ENCODE data around the gene LRRC8A. TPM values are rescaled to one million over a fixed set of nuclear protein-coding genes. Genes with fewer than 3 reads are reported as not detected.

LRRC8A gene
- total and polyA plus RNA-seq, 2 of the 13 experiments (the other 11 are each of a cell fraction or from before 2014, with no cell fraction given): 16.1 to 40.6 TPM

- TF ChIP-seq MLX (CRISPR knock-in tag; IDR thresholded peaks at IDR 0.05): peak; percentile 89
- TF ChIP-seq, protein P1, sequence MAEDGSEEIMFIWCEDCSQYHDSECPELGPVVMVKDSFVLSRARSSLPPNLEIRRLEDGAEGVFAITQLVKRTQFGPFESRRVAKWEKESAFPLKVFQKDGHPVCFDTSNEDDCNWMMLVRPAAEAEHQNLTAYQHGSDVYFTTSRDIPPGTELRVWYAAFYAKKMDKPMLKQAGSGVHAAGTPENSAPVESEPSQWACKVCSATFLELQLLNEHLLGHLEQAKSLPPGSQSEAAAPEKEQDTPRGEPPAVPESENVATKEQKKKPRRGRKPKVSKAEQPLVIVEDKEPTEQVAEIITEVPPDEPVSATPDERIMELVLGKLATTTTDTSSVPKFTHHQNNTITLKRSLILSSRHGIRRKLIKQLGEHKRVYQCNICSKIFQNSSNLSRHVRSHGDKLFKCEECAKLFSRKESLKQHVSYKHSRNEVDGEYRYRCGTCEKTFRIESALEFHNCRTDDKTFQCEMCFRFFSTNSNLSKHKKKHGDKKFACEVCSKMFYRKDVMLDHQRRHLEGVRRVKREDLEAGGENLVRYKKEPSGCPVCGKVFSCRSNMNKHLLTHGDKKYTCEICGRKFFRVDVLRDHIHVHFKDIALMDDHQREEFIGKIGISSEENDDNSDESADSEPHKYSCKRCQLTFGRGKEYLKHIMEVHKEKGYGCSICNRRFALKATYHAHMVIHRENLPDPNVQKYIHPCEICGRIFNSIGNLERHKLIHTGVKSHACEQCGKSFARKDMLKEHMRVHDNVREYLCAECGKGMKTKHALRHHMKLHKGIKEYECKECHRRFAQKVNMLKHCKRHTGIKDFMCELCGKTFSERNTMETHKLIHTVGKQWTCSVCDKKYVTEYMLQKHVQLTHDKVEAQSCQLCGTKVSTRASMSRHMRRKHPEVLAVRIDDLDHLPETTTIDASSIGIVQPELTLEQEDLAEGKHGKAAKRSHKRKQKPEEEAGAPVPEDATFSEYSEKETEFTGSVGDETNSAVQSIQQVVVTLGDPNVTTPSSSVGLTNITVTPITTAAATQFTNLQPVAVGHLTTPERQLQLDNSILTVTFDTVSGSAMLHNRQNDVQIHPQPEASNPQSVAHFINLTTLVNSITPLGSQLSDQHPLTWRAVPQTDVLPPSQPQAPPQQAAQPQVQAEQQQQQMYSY (CRISPR knock-in tag; IDR thresholded peaks at IDR 0.05): peak; percentile 85
- 0 out of 2 replicates have a peak, but pooled peaks have one; percentile 1 for TF ChIP-seq GLI4 (CRISPR knock-in tag; IDR thresholded peaks at IDR 0.05; ENCODE audit: borderline replicate concordance)
- TF ChIP-seq ZBTB38 (CRISPR knock-in tag; IDR thresholded peaks at IDR 0.05): peak; percentile 71; the same call in 1 of the 2 replicates
- TF ChIP-seq GATAD2A (CRISPR knock-in tag; IDR thresholded peaks at IDR 0.05): no peak
- TF ChIP-seq HHEX (CRISPR knock-in tag; IDR thresholded peaks at IDR 0.05): no peak
- TF ChIP-seq, protein P2, sequence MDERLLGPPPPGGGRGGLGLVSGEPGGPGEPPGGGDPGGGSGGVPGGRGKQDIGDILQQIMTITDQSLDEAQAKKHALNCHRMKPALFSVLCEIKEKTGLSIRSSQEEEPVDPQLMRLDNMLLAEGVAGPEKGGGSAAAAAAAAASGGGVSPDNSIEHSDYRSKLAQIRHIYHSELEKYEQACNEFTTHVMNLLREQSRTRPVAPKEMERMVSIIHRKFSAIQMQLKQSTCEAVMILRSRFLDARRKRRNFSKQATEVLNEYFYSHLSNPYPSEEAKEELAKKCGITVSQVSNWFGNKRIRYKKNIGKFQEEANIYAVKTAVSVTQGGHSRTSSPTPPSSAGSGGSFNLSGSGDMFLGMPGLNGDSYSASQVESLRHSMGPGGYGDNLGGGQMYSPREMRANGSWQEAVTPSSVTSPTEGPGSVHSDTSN (CRISPR knock-in tag; IDR thresholded peaks at IDR 0.05): no peak
- peak; percentile 98 for TF ChIP-seq RBFOX2 (IDR thresholded peaks at IDR 0.05; ENCODE audit: low read depth, low read length)
- TF ChIP-seq ZNF740 (CRISPR knock-in tag; IDR thresholded peaks at IDR 0.05): peak; percentile 6; the same call in 1 of the 2 replicates
- TF ChIP-seq, protein P3, sequence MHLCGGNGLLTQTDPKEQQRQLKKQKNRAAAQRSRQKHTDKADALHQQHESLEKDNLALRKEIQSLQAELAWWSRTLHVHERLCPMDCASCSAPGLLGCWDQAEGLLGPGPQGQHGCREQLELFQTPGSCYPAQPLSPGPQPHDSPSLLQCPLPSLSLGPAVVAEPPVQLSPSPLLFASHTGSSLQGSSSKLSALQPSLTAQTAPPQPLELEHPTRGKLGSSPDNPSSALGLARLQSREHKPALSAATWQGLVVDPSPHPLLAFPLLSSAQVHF (CRISPR knock-in tag; IDR thresholded peaks at IDR 0.05): peak; percentile 85
- TF ChIP-seq MEIS2 (CRISPR knock-in tag; IDR thresholded peaks at IDR 0.05): peak; percentile 61
- TF ChIP-seq ZNF34 (CRISPR knock-in tag; IDR thresholded peaks at IDR 0.05; ENCODE audit: borderline replicate concordance): no peak
- TF ChIP-seq, protein P4, sequence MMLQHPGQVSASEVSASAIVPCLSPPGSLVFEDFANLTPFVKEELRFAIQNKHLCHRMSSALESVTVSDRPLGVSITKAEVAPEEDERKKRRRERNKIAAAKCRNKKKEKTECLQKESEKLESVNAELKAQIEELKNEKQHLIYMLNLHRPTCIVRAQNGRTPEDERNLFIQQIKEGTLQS (CRISPR knock-in tag; IDR thresholded peaks at IDR 0.05): peak; percentile 15; the same call in 1 of the 2 replicates
- TF ChIP-seq XBP1 (CRISPR knock-in tag; IDR thresholded peaks at IDR 0.05): no peak
- TF ChIP-seq SIX4 (CRISPR knock-in tag; IDR thresholded peaks at IDR 0.05): no peak; the same call in 1 of the 2 replicates
- TF ChIP-seq KLF16 (CRISPR knock-in tag; IDR thresholded peaks at IDR 0.05): peak in 1 of 2 experiments; percentile 95; a peak in 2 of 4 replicates
- TF ChIP-seq ZNF225 (CRISPR knock-in tag; IDR thresholded peaks at IDR 0.05): 0 out of 2 replicates have a peak, but pooled peaks have one; percentile 31
- peak; percentile 66; the same call in 1 of the 2 replicates for TF ChIP-seq ZNF550 (CRISPR knock-in tag; IDR thresholded peaks at IDR 0.05; ENCODE audit: borderline replicate concordance)
- no peak for TF ChIP-seq KLF13 (CRISPR knock-in tag; IDR thresholded peaks at IDR 0.05)
- TF ChIP-seq, protein P5, sequence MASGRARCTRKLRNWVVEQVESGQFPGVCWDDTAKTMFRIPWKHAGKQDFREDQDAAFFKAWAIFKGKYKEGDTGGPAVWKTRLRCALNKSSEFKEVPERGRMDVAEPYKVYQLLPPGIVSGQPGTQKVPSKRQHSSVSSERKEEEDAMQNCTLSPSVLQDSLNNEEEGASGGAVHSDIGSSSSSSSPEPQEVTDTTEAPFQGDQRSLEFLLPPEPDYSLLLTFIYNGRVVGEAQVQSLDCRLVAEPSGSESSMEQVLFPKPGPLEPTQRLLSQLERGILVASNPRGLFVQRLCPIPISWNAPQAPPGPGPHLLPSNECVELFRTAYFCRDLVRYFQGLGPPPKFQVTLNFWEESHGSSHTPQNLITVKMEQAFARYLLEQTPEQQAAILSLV (CRISPR knock-in tag; IDR thresholded peaks at IDR 0.05; ENCODE audit: borderline replicate concordance): peak; percentile 47
- no peak; the same call in 1 of the 2 replicates for TF ChIP-seq ZNF713 (CRISPR knock-in tag; IDR thresholded peaks at IDR 0.05)
Observed at GRCh38 chr9:128947527-128948301, 65.8 kb downstream of the LRRC8A start, which contains the start of the genes DOLK and NUP188 (continued).
